ENCODE results near the gene ADARB2.

- TF ChIP-seq CTCF (IDR thresholded peaks at IDR 0.05) = no peak
- no peak for TF ChIP-seq POLR2A (IDR thresholded peaks at IDR 0.05)
These were observed 447.7 kb downstream of the ADARB2 start for GRCh38 chr10:1289591-1289990.

All from testis (tissue), 2 donors.